ENCODE data around the gene PNMA1.
A peak's percentile ranks its signal among the peaks of the same experiment; 100 is the strongest.

The PNMA1 gene

GRCh38 chr14:73749706-73750530 lies 35.7 kb upstream of the PNMA1 start:
- no peak for DNase-seq

- no peak for DNase-seq
Measured at GRCh38 chr14:73748858-73749357, 34.7 kb upstream of the PNMA1 start.

GRCh38 chr14:73747379-73748211 lies 33.4 kb upstream of the PNMA1 start:
- DNase-seq: no peak

GRCh38 chr14:73746520-73747378 lies 32.6 kb upstream of the PNMA1 start:
- DNase-seq: no peak

- DNase-seq: no peak
Measured at GRCh38 chr14:73745571-73746519, 31.7 kb upstream of the PNMA1 start.

- no peak for DNase-seq
Measured at GRCh38 chr14:73744874-73745529, 30.8 kb upstream of the PNMA1 start.

- no peak for DNase-seq
Measured at GRCh38 chr14:73744175-73744867, 30.1 kb upstream of the PNMA1 start.

GRCh38 chr14:73743431-73743931 lies 29.3 kb upstream of the PNMA1 start:
- no peak for DNase-seq

- DNase-seq: no peak
Measured at GRCh38 chr14:73742520-73743238, 28.5 kb upstream of the PNMA1 start.

- DNase-seq: no peak
Measured at GRCh38 chr14:73741876-73742519, 27.8 kb upstream of the PNMA1 start.

- DNase-seq: peak; percentile 93
Measured at GRCh38 chr14:73741386-73741875, 27.2 kb upstream of the PNMA1 start.

GRCh38 chr14:73740618-73741326 lies 26.6 kb upstream of the PNMA1 start:
- peak; percentile 73 for DNase-seq

GRCh38 chr14:73739899-73740617 lies 25.9 kb upstream of the PNMA1 start:
- no peak for DNase-seq

GRCh38 chr14:73739174-73739898 lies 25.2 kb upstream of the PNMA1 start:
- no peak for DNase-seq

GRCh38 chr14:73738518-73739173 lies 24.5 kb upstream of the PNMA1 start:
- DNase-seq: no peak

GRCh38 chr14:73736842-73737241 lies 22.7 kb upstream of the PNMA1 start:
- DNase-seq: no peak
